ENCODE data around the gene EFS. TPM values are rescaled to one million over a fixed set of nuclear protein-coding genes. Genes with fewer than 3 reads are reported as not detected.

Gene EFS
- total and polyA plus RNA-seq, 9 donors, result 10.8 to 44.2 (median 29.2) TPM

GRCh38 chr14:23345987-23346692 lies 18.8 kb downstream of the EFS start:
- TF ChIP-seq CTCF (IDR thresholded peaks at IDR 0.05), result no peak
- TF ChIP-seq POLR2A (IDR thresholded peaks at IDR 0.05), result no peak
- TF ChIP-seq EP300 (IDR thresholded peaks at IDR 0.05), result no peak
- Histone ChIP-seq H3K9me3 (no peaks in the 10 kb centered on the region), H3K27me3 (no peaks in the 10 kb centered on the region), H3K4me1 (ENCODE audit: insufficient read depth) (no peaks in the 10 kb centered on the region), H3K27ac (no peak overlapping the region), H3K4me3 (no peak overlapping the region), H3K36me3 (no peaks in the 10 kb centered on the region)
- 71 to 80% (median 75%) methylated on average over 11 to 13 of the region's 13 CpGs for WGBS, 3 donors
- DNase-seq, result no peak
- intact Hi-C loops (cut with DNase I), result no loop called here

GRCh38 chr14:23344481-23344880 lies 20.5 kb downstream of the EFS start:
- Histone ChIP-seq H3K27ac (no peak overlapping the region), H3K4me3 (no peak overlapping the region), H3K9me3 (no peaks in the 10 kb centered on the region), H3K36me3 (no peaks in the 10 kb centered on the region), H3K27me3 (no peaks in the 10 kb centered on the region), H3K4me1 (ENCODE audit: insufficient read depth) (no peaks in the 10 kb centered on the region)
- 53 to 57% (median 56%) methylated on average over 3 of the region's 3 CpGs for WGBS, 3 donors
- TF ChIP-seq CTCF (IDR thresholded peaks at IDR 0.05) (no peak), POLR2A (IDR thresholded peaks at IDR 0.05) (no peak), EP300 (IDR thresholded peaks at IDR 0.05) (no peak)
- intact Hi-C loops (cut with DNase I), result no loop called here
- no peak for DNase-seq

- H3K27me3 ChIP-seq, result no peaks in the 10 kb centered on the region
- 67 to 82% (median 74%) methylated on average over 1 of the region's 1 CpG for WGBS, 3 donors
- TF ChIP-seq EP300 (IDR thresholded peaks at IDR 0.05) (no peak), POLR2A (IDR thresholded peaks at IDR 0.05) (no peak)
- no peak overlapping the region for H3K4me3 ChIP-seq
- intact Hi-C loops (cut with DNase I), result no loop called here
- DNase-seq, result no peak
- H3K4me1 ChIP-seq (ENCODE audit: insufficient read depth), result no peaks in the 10 kb centered on the region
- H3K27ac ChIP-seq, result no peak overlapping the region
- no peaks in the 10 kb centered on the region for H3K36me3 ChIP-seq
- H3K9me3 ChIP-seq, result no peaks in the 10 kb centered on the region
Observed at GRCh38 chr14:23339506-23340268, 25.3 kb downstream of the EFS start.

GRCh38 chr14:23335623-23336022 lies 29.3 kb downstream of the EFS start:
- H3K4me1 ChIP-seq (ENCODE audit: insufficient read depth), result no peaks in the 10 kb centered on the region
- no peak overlapping the region for H3K4me3 ChIP-seq
- intact Hi-C loops (cut with DNase I), result no loop called here
- H3K27ac ChIP-seq, result no peak overlapping the region
- H3K36me3 ChIP-seq, result no peaks in the 10 kb centered on the region
- TF ChIP-seq EP300 (IDR thresholded peaks at IDR 0.05) (no peak), CTCF (IDR thresholded peaks at IDR 0.05) (no peak)
- H3K9me3 ChIP-seq, result no peaks in the 10 kb centered on the region
- no peak for DNase-seq
- no peaks in the 10 kb centered on the region for H3K27me3 ChIP-seq
- 81 to 90% (median 83%) methylated on average over 5 of the region's 5 CpGs for WGBS, 3 donors

Measured in ovary (tissue), 9 donors.